HG03571 (cell line): Measurements from ENCODE around the gene SMIM1.
"Not testable (repeated sequence)": the region's sequence is repeated elsewhere in the genome, so short reads cannot be mapped to it uniquely, and the experiment has no call there.

Experiments used
- ATAC-seq: cut with Tn5 transposase; IDR thresholded peaks from one replicate; pipeline ENCODE4 v1.9.1; 2021; ENCODE audit not compliant: unreplicated experiment

Gene SMIM1

DNA sequence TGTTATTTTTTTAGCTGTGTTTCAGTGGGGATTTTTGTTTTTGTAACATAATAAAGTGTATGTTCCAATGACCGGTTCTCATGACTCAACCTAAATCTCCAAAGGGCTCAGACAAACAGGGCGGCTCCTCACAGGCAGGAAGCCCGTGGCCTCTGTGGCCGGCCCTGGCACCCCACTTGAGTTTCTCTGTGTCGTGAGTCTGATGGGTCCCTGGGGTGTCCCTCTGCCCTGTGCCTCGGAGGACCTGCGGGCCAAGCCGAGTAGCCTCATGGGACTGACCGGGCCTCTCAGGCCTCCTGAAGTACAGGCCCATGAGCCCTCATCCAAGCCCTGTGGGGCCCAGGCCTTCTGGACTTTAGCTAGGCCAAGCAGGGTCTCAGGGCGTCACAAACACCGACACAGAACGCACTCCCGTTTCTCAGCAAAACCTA is 36.4 kb upstream of the SMIM1 start:
- ATAC-seq, result no peak

DNA sequence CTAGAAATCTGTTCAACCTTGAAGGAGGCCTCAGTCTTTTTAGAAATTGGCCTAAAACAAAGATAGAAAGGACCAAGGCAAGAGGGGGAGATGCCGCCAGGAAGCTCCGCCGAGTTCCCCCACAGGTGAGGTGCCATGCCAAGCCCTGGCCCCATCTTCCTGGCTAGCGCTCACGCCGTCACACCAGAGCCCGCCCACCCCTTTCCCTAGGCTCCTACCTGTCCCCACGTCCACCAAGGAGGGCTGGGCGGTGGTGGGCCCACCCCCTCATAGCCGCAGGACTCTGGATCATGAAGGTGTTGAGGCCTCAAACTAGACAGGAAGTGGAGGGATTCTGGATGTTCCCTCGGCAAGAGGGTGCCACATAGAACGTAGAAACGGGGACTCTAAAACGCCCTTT is 35.8 kb upstream of the SMIM1 start:
- no peak for ATAC-seq

DNA sequence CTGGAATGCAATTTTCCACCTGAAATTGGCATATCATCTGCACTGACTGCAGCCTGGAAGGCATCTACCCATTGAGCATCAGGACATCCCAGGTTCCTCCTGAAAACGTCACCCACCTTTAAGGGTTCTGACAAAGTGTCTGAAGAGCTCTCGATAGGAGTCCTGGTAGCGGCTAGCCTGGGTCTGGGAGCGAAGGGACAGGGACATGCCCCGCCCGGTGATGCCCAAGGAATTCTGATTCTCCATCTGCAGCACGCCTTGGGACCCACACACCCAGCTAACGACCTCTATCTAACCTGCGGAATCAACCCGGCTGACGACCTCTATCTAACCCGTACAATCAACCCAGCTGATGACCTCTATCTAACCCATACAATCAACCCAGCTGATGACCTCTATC is 33.6 kb upstream of the SMIM1 start:
- ATAC-seq, result no peak

DNA sequence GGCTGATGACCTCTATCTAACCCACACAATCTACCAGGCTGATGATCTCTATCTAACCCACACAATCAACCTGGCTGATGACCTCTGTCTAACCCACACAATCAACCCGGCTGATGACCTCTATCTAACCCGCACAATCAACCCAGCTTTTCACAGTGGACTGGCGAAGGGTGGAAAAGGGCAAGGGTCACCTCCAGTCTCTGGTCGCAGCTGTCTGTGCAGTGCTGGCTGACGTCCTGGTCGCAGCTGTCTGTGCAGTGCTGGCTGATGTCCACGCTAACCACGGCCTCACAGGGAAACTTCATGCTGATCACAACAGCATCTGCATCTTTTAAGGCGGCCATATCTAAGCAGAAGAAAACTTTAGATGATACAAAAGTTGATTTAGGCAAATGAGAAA is 32.5 kb upstream of the SMIM1 start:
- no peak for ATAC-seq

DNA sequence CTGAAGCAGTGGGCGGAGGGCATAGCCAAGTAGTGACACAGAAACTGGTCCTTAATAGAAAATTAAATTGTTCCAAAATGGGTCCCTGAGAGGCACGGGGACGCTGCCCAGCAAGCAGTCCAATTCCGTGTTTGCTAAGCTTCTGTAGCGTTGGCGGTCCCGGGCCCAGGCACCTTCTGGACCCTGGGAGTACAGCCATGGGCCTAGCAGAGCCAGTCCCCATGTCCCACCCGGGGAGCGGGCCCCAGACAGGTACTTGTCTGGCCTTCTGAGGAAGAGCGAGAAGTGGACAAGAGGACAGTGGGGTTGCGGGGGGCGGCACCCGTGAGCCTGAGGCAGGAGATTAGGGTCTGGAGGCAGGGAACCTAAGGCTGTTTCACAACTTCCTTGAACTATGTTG is 31.8 kb upstream of the SMIM1 start:
- ATAC-seq, result no peak

DNA sequence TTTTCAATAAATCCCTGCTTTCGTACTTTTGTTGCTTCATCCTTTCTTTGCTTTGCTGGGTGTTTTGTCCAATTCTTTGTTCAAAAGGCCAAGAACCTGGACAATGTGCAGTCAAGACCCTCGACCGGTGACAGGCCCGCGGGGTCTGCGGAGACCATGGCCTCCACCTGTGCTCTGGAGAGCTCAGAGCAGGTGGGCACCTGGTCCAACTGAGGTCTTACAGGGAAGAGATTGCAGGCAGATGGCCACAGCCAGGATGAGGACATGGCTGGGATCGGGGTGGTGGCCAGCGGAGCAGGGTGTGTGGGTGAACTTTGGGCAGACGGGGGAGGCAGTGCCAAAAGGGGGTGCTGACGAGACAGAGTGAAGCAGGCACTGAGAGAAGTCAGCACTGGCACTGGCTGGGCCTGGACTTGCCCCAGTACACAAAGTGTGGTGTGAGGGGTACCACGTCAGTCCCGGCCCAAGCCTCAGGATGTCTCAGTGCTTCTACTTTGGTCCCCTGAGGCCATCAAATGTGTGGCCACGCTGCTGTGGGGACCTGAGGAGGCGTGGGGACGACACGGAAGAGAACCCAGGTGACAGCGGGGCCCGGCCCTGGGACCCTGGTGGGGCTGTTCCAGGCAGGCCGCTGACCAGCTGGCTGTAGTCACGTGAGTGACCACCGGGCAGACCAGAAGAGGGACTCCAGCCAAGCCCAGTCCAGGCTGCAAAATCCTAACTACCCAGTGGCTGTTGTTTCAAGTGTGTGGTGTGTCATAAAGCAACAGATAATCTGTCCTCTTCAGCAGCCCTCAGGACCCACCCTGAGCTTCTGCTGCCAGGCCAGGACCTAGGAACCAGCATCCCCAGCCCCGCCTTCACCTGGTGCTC is 30.7 kb upstream of the SMIM1 start:
- ATAC-seq, result no peak

DNA sequence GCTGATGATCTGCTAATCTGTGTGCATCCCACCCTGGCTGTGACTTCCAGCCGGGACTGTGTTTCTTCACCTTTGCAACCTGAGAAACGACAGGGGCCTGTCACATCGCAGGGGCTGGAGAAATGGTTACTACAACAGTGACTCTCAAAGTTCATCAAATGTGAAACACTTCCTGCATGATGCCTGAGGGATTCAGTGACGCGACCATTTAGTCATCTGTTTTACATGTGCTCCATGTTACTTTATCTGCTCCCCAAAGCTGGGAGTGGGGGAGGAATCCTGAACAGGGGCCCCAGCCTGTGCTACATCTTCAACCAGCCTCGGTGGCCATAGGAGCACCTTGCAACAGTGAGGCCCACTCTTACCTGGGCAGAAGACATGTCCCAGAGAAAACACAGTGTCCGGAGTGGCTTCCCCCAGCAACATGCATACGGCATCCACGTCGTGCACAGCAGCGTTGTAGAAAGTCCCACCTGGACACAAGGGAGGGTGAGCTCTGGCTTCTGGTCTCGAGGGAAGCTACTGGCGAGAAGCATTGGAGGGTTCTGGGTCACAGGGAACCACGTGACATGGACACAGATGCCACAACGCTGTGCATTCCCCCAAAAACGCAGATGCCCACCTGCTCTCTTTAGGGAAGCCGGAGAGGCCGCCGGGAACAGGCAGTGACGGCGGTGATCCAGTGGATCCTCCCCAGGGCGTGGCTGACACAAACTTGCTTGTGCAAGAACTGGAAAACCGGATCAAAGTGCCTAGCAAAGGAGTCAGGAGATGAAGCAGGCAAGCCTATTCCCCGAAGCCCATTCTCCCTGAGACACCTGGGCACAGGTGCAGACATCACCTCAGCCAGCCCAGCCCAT is 29.9 kb upstream of the SMIM1 start:
- ATAC-seq, result no peak

DNA sequence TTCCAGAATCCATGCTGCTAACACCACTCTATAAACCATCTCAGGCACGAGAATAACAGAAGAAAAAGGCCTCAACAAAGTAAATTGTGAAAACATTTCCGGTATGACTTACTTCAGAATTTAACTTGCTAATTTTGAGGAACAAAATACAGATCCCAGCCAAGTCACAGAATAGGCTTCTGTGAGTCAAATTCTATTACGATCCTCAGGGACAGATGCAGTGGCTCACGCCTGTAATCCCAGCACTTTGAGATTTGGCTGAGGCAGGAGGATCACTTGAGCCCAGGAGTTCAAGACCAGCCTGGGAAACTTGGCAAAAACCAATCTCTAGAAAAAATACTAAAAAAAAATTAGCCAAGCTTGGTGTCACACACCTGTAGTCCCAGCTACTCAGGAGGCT is 29.1 kb upstream of the SMIM1 start:
- ATAC-seq, result no peak

DNA sequence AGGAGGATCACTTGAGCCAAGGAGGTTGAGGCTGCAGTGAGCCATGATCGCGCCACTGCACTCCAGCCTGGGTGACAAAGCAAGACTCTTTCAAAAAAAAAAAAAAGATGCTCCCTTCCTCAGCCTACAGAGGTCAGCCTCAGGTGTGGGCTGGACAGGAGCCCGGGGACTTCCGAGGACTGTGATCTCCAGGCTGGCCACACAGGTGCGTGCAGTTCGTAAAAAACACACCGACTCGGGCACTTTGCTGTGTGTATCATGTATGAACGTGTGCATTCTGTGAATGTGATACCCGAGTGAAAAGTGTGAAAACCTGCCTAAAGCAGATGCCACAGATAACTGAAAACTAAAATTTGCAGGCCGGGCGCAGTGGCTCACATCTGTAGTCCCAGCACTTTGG is 28.7 kb upstream of the SMIM1 start:
- ATAC-seq, result no peak

DNA sequence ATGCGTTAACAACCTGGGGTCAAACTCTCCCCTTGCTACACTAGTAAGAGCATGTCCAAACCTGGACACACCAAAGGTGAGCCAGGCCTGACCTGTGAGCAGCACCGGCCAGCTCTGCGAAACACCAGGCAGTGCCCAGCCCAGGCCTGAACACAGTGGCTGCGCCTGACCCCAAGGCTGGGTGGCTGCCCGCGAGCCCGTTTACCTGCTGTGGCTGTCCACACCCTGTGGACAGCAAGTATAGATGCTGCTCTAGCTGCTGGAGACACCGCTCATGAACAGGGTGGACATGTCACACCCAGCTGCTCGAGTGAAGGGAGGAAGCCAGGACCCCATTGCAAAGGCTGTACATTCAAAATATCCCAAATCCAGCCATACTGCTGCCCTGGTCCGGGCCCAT is 27.9 kb upstream of the SMIM1 start:
- no peak for ATAC-seq

DNA sequence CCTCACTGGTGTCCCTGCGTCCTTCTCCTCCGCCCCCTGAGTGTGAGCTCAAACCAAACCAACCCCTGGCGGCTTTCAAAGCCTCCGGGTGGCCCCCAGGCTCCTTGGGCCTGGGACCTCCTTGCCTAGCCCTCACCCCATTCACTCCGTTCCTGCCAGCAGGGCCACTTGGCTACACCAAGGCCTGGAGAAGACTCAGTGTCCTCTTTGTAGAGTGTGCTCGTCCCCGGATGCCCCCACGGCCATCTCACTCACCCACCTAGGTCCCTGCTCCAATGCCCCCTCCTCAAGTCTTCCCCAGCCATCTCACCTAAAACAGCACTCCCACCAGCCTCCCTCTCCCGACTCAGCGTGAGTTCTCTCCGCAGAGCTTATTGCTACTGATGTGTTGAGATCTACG is 27.5 kb upstream of the SMIM1 start:
- ATAC-seq, result no peak

DNA sequence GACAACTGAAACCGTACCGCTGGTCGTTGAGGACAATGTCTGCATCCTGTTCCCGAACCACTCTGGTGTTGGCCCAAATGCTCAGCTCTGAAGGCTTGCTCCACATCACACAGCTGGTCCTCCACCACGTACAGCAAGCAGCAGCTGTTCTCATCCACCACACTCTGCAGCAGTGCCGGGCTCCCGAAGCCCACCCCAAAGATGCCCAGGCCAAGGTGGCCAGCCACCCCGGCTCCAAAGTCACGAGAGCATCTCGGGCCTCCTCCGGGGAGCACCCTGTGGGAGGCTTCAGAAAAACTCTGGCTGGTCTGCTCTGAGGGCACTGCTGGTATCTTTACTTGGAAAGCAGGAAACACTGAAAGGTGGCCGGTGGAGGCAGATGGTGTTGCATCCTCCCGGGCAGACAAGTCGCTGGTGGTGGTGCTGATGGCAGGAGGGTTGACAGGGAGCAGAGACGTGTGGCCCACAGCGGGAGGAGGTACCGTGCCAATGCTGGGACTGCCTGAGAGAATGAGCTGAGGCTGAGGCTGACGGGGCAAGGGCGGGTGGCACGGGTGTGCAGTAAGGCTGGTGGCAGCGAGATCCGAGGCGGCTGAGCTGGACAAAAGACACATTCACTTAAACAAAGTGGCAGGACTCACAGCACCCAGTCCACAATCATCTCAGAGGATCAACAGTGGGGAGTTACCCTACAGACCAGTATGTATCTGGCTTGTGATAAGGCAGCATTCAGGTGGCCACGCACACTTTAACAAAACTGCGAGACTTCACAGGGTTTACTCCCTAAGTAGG is 26.8 kb upstream of the SMIM1 start:
- no peak for ATAC-seq

DNA sequence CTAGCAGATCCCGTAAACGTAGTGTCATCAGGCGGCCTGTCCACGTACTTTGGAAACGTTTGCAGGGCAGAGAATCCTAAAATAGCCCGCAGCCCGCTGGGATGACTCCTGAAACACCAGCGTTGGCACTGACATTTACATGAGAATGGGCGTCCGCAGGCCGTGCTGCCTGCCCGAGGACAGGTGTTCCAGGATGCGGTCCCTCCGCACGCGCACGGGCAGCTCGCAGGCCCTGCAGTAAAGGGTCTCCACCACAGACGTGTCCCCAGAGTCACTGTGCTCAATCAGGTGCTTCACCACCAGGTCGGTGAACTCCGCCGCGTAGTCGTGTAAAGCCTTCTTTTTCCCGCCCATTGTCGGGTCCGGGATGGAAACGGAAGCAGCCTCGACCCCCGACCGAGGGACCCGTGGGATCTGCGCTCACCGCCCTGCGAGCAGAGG is 26.1 kb upstream of the SMIM1 start:
- ATAC-seq, result no peak

DNA sequence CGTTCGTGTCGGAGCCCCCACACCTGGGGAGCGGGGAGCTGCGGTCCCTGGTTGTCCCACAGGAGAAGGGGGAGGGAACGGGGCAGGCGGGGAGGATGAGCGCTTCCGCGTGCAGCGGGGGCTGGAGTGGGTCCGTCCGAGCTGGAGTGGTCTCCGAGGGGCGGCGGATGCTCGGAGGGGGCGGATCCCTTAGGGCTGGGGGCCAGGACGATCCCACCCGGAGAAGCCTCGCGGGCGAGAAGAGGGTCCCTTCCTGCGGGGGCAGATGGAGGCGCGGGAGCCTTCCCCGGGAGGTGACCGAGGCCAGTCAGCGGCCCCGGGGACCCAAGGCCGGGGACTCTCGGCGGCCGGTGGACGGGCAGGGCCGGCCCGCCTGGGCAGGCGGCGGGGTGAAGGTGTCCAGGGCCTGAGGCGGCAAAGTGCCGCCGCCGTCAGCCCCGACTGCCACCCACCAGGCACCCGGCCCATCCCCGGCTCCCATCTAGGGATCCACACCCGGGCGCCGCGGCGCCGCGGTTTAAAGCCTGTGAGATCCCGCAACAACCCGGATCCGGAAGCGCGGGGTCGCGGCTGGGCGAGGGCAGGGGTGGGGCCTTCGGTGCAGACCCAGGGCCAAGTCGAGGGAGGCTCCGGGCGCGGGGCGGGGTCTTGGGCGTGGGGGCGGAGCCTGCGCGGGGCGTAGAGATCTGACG is 25.6 kb upstream of the SMIM1 start:
- ATAC-seq, result peak; percentile 72

DNA sequence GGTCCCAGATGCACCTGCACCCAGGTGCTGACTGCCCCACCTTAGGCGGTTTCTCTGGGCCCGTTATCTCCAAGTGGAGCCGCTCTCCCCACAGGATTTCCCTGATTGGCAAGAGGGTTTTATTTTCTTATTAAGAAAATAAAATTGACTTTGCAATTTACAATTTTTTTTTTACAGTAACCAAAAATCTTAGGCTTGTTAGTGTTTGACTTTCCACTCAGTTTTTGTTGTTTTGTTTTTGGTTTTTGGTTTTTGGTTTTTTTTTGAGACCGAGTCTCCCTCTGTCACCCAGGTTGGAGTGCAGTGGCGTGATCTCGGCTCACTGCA is 25.1 kb upstream of the SMIM1 start:
- no peak for ATAC-seq

DNA sequence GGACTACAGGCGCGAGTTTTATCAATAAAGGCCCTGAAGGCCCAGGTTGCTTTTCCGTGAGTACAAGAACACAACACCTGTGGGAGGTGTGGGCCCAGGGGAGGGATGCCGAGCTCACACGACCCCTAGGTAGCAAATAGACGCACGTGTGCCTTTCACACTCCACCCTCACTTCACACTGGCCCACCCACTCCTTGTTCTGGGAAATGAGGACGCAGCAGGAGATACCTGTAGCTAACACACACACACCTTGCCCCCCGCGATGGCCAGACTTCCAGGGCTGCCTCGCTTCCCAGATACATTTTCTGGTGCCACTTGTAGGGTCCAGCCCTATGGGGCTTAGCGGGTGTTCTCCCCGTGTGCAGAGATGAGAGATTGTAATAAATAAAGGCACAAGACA is 24.6 kb upstream of the SMIM1 start:
- no peak for ATAC-seq

DNA sequence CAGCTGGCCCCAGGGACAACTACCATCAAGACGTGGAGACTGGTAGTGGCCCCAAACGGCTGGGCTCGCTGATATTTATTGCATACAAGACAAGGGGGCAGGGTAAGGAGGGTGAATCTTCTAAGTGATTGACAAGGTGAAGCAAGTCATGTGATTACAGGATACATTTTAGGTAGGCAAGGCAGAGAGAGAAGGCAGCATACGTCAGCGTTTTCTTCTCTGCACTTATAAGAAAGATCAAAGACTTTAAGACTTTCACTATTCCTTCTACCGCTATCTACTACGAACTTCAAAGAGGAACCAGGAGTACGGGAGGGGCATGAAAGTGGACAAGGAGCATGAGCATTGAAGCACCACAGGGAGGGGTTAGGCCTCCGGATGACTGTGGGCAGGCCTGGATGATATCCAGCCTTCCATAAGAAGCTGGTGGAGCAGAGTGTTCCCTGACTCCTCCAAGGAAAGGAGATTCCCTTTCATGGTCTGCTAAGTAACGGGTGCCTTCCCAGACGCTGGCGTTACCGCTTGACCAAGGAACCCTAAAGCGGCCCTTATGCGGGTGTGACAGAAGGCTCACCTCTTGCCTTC is 24.1 kb upstream of the SMIM1 start:
- ATAC-seq, result not testable (repeated sequence)

DNA sequence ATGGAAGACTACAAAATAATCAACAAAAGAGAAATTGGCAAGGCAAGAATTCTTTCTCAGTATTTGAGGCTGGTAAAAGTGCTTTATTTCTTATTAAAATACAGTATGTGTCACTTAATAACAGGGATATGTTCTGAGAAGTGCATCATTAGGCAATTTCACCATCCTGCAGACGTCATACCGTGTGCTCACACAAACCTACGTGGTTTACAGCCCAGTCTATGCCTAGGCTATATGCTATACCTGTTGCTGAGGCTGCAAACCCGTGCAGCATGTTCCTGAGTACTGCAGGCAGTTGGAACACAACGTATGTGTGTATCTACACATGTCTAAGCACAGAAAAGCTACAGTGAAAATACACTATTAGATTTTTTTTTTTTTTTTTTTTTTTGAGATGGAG is 23.0 kb upstream of the SMIM1 start:
- no peak for ATAC-seq

DNA sequence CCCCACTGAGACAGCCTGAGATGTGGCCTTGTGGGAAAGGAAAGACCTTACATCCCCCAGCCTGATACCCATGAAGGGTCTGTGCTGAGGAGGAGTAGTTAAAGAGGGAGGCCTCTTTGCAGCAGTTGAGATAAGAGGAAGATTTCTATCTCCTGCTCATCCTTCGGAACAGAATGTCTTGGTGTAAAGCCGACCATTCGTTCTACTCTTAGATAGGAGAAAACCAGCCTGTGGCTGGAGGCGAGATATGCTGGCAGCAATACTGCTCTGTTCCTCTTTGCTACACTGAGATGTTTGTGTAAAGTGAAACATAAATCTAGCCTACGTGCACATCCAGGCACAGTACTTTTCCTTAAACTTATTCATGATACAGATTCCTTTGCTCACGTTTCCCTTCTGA is 21.8 kb upstream of the SMIM1 start:
- no peak for ATAC-seq

DNA sequence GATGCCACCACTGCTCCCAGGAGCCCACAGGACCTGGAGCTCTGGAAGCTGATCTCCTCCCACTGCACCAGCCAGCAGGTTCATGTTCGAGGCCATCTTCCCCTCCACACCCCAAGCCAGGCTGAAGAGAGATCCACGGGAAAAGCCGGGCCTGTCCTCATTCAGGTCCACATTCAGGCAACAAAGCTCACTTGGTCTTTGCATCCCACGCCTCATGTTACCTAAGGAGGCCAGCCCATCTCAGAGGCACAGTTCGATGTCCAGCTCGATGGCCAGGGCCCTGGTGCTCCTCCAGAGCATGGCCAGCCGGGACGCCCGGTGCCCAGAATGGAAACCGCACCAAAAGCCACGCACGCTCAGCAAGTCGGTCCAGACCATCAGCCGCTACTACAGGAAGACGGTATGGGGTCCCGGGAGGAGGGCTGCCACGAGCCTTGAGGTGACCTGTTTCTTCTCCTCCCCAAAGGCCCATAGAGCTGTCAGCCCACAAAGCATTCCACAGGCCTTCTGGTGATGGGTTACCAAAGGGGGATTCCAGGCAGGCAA is 20.1 kb upstream of the SMIM1 start, which contains the start of gene CCDC27:
Gene CCDC27, plus strand, starts transcription at position 51 of the 546 bp plus-strand sequence. Its CDS starts 32 bp downstream, at position 83.
- no peak for ATAC-seq
